GF-D8 (cell line): ENCODE results near the gene KCNC3.

Source experiments
- DNase-seq: peaks from one replicate; lab custom pipeline; 2025; lab: John Stamatoyannopoulos, UW

The KCNC3 gene

GRCh38 chr19:50275577-50276368 lies 53.4 kb downstream of the KCNC3 start:
- DNase-seq, result no peak

- no peak for DNase-seq
These were observed 55.4 kb downstream of the KCNC3 start for GRCh38 chr19:50273821-50274220.

DNA sequence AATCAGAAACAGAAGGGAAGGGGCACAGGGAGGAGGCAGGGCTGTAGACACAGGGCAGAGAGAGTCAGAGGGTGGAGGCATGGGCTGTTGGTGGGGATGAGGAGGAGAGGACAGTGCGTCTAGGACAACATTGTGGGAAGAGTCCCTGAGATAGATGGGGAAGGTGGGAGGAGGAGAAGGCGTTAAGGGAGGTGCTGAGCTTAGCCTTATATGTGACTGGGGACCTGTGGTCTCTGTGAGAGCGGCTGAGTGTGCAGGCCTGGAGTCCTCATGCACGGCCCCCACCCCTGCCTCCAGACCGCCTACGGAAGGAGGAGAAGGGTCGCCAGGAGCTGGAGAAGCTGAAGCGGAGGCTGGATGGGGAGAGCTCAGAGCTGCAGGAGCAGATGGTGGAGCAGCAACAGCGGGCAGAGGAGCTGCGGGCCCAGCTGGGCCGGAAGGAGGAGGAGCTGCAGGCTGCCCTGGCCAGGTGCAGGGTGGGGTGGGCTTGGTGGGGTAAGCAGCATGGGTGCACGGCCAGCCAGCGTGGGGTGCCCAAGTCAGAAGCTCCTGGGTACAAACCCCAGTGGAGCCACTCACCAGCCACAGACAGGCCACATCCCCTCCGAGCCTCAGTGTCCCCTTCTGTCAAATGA lies 56.8 kb downstream of the KCNC3 start:
- no peak for DNase-seq

GRCh38 chr19:50269653-50270052 lies 59.5 kb downstream of the KCNC3 start:
- DNase-seq, result no peak

DNA sequence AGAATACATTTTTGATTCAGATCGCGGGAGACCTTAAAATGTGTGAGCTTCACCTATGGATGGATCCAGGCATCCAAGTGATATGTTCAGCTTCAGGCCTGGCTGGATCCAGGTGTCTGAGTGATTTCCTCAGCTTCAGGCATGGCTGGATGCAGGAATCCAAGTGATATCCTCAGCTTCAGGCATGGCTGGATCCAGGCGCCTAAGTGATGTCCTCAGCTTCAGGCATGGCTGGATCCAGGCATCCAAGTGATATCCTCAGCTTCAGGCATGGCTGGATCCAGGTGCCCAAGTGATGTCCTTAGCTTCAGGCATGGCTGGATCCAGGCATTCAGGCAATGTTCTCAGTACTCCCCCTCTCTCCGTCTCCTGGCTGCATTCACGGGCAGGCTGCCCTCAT lies 60.7 kb downstream of the KCNC3 start:
- no peak for DNase-seq

DNA sequence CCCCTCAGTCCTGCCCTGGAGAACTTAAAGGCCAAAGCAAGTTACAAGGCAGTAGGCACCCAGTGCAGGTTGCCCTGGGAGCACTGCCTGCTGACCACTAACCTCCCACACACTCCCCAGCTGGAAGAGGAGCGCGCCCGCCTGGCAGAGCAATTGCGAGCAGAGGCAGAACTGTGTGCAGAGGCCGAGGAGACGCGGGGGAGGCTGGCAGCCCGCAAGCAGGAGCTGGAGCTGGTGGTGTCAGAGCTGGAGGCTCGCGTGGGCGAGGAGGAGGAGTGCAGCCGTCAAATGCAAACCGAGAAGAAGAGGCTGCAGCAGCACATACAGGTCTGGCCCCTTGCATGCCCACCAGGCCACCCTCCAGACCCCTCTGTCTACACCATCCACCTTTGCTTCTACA lies 61.1 kb downstream of the KCNC3 start:
- DNase-seq, result no peak

DNA sequence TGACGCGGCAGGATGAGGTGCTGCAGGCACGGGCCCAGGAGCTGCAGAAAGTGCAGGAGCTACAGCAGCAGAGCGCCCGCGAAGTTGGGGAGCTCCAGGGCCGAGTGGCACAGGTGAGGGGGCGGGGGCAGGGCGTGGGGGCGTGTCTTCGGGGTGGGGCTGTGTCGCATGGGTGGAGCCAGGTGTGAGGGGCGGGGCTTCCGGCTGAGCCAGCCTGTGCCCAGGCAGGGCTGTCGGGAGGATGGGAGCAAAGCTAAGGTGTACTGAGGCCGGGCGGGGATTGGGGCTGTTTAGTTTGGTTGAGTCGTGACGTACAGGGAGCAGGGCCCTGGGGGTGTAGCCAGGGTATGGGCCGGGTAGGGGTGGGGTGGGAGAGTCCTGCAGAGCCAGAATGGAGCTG lies 62.3 kb downstream of the KCNC3 start:
- DNase-seq, result no peak

DNA sequence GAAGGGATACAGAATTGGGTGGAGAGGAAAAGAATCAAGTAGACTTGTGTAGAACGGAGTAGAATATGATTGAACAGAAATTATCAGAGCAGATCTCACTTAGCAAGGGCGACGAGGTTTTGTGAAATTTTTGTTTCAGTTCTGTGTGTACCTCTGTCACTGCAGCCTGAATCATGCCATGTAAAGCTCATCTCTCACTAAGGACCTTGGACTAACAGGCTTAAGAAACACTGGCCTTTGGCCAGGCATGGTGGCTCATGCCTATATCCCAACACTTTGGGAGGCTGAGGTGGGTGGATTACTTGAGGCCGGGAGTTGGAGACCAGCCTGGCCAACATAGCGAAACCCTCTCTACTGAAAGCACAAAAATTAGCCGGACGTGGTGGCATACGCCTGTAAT lies 63.1 kb downstream of the KCNC3 start:
- no peak for DNase-seq

DNA sequence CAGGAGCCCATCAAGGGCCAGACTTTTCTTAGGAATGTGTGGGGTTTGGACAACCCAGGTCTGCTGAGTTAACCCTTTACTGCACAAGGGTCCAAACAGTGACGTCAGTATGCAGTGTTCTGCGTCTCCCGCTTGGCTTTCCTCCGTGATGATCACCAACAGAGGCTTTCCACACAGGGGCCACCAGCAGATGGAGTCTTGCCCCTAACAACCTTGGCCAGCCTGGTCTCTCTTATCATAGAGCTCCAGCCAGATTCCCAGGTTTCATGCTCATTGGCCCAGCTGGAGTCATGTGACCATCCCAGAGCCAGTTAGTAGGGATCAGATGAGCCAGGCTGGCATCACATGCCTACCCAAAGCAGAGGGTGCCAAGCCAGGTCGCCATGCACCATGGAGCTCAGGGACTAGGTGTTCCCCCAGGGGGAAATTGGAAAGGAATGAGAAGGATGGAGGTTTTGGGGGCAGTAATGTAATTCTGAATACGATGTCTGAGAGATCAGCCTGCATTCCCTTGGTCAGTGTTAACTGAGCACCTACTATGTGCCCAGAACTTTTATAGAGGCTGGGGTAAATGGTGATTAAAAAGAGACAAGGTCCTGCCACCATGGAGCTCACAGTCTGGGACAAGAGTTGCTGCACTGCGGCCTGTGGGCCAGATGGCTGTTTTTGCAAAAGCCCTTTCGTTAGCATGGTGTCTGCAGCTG lies 64.5 kb downstream of the KCNC3 start:
- DNase-seq, result no peak

DNA sequence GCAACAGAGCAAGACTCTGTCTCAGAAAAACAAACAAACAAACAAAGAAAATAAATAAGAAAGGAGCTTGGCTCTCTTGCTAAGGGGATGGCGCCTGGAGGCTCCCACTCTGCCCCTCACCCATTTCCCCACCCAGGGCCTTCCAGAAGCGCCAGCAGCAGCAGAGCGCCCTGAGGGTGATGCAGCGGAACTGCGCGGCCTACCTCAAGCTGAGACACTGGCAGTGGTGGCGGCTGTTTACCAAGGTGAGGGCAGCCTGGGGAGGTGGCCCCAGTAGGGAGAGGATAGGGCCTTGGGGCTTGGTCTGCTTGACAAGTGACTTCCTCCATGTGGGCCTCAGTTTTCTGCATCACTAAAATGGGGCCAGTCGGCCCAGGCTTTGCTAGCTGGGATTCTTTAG lies 66.0 kb downstream of the KCNC3 start:
- DNase-seq, result no peak
